Measurements from ENCODE around the gene CYP27A1.

DNA sequence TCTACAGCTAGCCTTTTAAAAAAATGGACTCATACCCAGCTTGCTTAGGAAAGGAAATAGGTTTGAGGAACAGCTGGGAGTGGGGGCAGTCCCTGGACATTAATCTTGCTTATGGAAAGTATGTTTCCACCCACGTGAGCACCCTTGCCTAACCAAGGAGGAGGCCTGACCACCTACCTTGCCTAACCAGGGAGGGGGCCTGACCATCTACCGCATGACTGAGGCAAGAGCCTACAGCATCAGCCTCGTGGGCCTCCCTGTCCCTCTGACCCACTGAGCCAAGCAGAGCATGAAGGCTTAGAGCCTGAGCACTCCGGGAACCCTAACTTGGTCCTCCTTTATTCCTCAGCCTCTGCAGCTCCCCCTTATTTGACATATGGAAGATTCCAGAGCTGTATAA lies 29.4 kb downstream of the CYP27A1 start:
- no peak for TF ChIP-seq POLR2A (IDR thresholded peaks at IDR 0.05)
- TF ChIP-seq, protein P1, sequence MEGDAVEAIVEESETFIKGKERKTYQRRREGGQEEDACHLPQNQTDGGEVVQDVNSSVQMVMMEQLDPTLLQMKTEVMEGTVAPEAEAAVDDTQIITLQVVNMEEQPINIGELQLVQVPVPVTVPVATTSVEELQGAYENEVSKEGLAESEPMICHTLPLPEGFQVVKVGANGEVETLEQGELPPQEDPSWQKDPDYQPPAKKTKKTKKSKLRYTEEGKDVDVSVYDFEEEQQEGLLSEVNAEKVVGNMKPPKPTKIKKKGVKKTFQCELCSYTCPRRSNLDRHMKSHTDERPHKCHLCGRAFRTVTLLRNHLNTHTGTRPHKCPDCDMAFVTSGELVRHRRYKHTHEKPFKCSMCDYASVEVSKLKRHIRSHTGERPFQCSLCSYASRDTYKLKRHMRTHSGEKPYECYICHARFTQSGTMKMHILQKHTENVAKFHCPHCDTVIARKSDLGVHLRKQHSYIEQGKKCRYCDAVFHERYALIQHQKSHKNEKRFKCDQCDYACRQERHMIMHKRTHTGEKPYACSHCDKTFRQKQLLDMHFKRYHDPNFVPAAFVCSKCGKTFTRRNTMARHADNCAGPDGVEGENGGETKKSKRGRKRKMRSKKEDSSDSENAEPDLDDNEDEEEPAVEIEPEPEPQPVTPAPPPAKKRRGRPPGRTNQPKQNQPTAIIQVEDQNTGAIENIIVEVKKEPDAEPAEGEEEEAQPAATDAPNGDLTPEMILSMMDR (IDR thresholded peaks at IDR 0.05) = no peak
